Hepatocyte (in vitro differentiated cells): ENCODE measurements around the gene HSFX3. TPM values are rescaled to one million over a fixed set of nuclear protein-coding genes. Genes with fewer than 3 reads are reported as not detected.

ENCODE experiments used
- DNase-seq: peaks from one replicate; pipeline ENCODE4 v3.0.0-alpha.2; 2016; ENCODE audit warnings: low spot score
- H2AFZ ChIP-seq: fragments of 200-600 bp; sonication (generic); 2 replicates; pipeline ENCODE4 v1.6.0; 2016; ENCODE audit warnings: antibody characterized with exemption, mild to moderate bottlenecking
- H3K27ac ChIP-seq: fragments of 200-600 bp; sonication (generic); 2 replicates; pipeline ENCODE4 v1.5.1; 2016; ENCODE audit warnings: mild to moderate bottlenecking
- H3K27me3 ChIP-seq: fragments of 200-600 bp; sonication (generic); 2 replicates; pipeline ENCODE4 v1.6.1; 2016
- H3K36me3 ChIP-seq: fragments of 200-600 bp; sonication (generic); replicated peaks from 2 replicates; pipeline ENCODE4 v1.5.1; 2016; ENCODE audit warnings: low read depth; ENCODE audit not compliant: insufficient read depth
- H3K4me1 ChIP-seq: fragments of 200-600 bp; sonication (generic); 2 replicates; pipeline ENCODE4 v1.5.1; 2016; ENCODE audit warnings: mild to moderate bottlenecking, moderate library complexity; ENCODE audit not compliant: insufficient read depth
- H3K4me2 ChIP-seq: fragments of 200-600 bp; sonication (generic); 2 replicates; pipeline ENCODE4 v1.6.0; 2016
- H3K4me3 ChIP-seq: fragments of 200-600 bp; sonication (generic); 2 replicates; pipeline ENCODE4 v1.5.1; 2016; ENCODE audit warnings: mild to moderate bottlenecking
- H3K79me2 ChIP-seq: fragments of 200-600 bp; sonication (generic); 2 replicates; pipeline ENCODE4 v1.6.0; 2017; ENCODE audit warnings: mild to moderate bottlenecking
- H3K9me2 ChIP-seq: fragments of 200-600 bp; sonication (generic); replicated peaks from 2 replicates; pipeline ENCODE4 v1.6.0; 2017; ENCODE audit warnings: mild to moderate bottlenecking; ENCODE audit not compliant: insufficient read depth
- H3K9me3 ChIP-seq: fragments of 200-600 bp; sonication (generic); 2 replicates; pipeline ENCODE4 v1.5.1; 2016; ENCODE audit warnings: low read depth, mild to moderate bottlenecking
- H4K20me1 ChIP-seq: fragments of 200-600 bp; sonication (generic); 2 replicates; pipeline ENCODE4 v1.6.0; 2016; ENCODE audit warnings: mild to moderate bottlenecking; ENCODE audit not compliant: insufficient read depth, poor library complexity, severe bottlenecking
- EZH2 ChIP-seq: fragments of 200-600 bp; sonication (generic); IDR thresholded peaks from 2 replicates; pipeline ENCODE4 v1.6.1; 2016; ENCODE audit warnings: antibody characterized with exemption, mild to moderate bottlenecking, borderline replicate concordance
- EZH2phosphoT487 ChIP-seq: fragments of 200-600 bp; sonication (generic); IDR thresholded peaks from one replicate; pipeline ENCODE4 v1.6.1; 2018; ENCODE audit warnings: antibody characterized with exemption, mild to moderate bottlenecking, low read depth, moderate library complexity; ENCODE audit not compliant: unreplicated experiment, severe bottlenecking
- WGBS: methylation state at CpG from one replicate; pipeline ENCODE4 v1.1.6; 2016; ENCODE audit warnings: low lambda C conversion rate; ENCODE audit errors: missing lambda C conversion rate; 5-methylcytosine and 5-hydroxymethylcytosine counted together
- polyA plus RNA-seq: library from polyadenylated mRNA; unstranded; fragments of >200 nt; fragmentation: Nextera tagmentation; extraction: Ambion mirVana; gene quantifications from 2 replicates; pipeline ENCODE4 v1.2.1, GENCODE V29; 2016
- total RNA-seq: library from RNA; depleted of rRNA; stranded (reverse); fragments of >200 nt; gene quantifications from 2 replicates; pipeline ENCODE4 v1.2.3, GENCODE V29; 2014
- TF ChIP-seq, protein P1 (sequence below): fragments of 200-600 bp; sonication (generic); IDR thresholded peaks from 2 replicates; pipeline ENCODE4 v1.5.1; 2016; ENCODE audit warnings: antibody characterized with exemption, mild to moderate bottlenecking; ENCODE audit not compliant: poor library complexity

The HSFX3 gene
- total and polyA plus RNA-seq, 2 experiments from 2014 or later, result not detected

- Histone ChIP-seq H3K79me2 (no peaks in the 10 kb centered on the region), H3K27ac (no peak overlapping the region), H3K4me2 (no peak overlapping the region), H3K4me1 (peaks cover 5% of the 10 kb centered on the region), H3K27me3 (no peaks in the 10 kb centered on the region), H3K4me3 (no peak overlapping the region), H3K9me2 (no peaks in the 10 kb centered on the region), H3K9me3 (peaks cover 7% of the 10 kb centered on the region), H3K36me3 (no peaks in the 10 kb centered on the region), H2AFZ (no peak overlapping the region), H4K20me1 (no peaks in the 10 kb centered on the region)
- TF ChIP-seq EZH2 (no peak), EZH2phosphoT487 (no peak)
- TF ChIP-seq, protein P1, sequence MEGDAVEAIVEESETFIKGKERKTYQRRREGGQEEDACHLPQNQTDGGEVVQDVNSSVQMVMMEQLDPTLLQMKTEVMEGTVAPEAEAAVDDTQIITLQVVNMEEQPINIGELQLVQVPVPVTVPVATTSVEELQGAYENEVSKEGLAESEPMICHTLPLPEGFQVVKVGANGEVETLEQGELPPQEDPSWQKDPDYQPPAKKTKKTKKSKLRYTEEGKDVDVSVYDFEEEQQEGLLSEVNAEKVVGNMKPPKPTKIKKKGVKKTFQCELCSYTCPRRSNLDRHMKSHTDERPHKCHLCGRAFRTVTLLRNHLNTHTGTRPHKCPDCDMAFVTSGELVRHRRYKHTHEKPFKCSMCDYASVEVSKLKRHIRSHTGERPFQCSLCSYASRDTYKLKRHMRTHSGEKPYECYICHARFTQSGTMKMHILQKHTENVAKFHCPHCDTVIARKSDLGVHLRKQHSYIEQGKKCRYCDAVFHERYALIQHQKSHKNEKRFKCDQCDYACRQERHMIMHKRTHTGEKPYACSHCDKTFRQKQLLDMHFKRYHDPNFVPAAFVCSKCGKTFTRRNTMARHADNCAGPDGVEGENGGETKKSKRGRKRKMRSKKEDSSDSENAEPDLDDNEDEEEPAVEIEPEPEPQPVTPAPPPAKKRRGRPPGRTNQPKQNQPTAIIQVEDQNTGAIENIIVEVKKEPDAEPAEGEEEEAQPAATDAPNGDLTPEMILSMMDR, result no peak
- DNase-seq, result no peak
- 70% methylated on average over 7 of the region's 7 CpGs for WGBS
Observed at GRCh38 chrX:149518236-149518635, 31.5 kb downstream of the HSFX3 start.

- Histone ChIP-seq H3K4me1 (peaks cover under 1% of the 10 kb centered on the region), H3K9me3 (peaks cover 7% of the 10 kb centered on the region), H3K4me2 (no peak overlapping the region), H3K79me2 (no peaks in the 10 kb centered on the region), H3K27me3 (no peaks in the 10 kb centered on the region), H3K27ac (no peak overlapping the region), H3K9me2 (no peaks in the 10 kb centered on the region), H2AFZ (no peak overlapping the region), H3K4me3 (no peak overlapping the region), H4K20me1 (no peaks in the 10 kb centered on the region), H3K36me3 (no peaks in the 10 kb centered on the region)
- 76% methylated on average over 1 of the region's 1 CpG for WGBS
- no peak for DNase-seq
- TF ChIP-seq EZH2phosphoT487 (no peak), EZH2 (no peak)
- TF ChIP-seq, protein P1, result no peak
Observed at GRCh38 chrX:149517308-149517707, 32.4 kb downstream of the HSFX3 start.

DNA sequence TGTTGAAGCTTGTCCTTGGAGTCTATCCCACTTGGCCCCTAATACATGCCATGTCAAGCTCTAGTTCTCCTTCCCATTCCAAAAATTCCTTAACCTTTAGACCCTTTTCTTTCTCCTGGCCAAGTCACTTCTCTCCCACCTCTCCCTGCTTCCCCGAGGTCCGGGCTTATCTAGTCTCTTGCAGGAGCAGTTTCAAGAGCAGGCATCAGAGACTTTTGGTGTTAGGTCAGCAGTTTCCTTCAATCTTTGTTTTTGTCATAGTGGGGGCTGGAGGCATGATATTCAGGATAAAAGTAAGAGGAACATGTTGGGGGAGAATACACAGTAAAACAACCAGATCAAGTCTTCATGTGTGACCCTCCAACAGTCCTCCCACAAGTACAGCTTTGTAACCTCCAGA is 33.1 kb downstream of the HSFX3 start:
- 68% methylated on average over 2 of the region's 2 CpGs for WGBS
- DNase-seq, result no peak

More for the DNA sequence above, 33.1 kb downstream of the HSFX3 start:
- H3K79me2 ChIP-seq, result no peaks in the 10 kb centered on the region
- H3K9me2 ChIP-seq, result no peaks in the 10 kb centered on the region
- no peak overlapping the region for H3K4me2 ChIP-seq
- TF ChIP-seq EZH2 (no peak), EZH2phosphoT487 (no peak)
- TF ChIP-seq, protein P1, result no peak
- peaks cover 7% of the 10 kb centered on the region for H3K9me3 ChIP-seq
- no peaks in the 10 kb centered on the region for H4K20me1 ChIP-seq
- no peaks in the 10 kb centered on the region for H3K27me3 ChIP-seq
- no peaks in the 10 kb centered on the region for H3K4me1 ChIP-seq
- no peak overlapping the region for H3K27ac ChIP-seq
- H3K36me3 ChIP-seq, result no peaks in the 10 kb centered on the region
- no peak overlapping the region for H2AFZ ChIP-seq
- H3K4me3 ChIP-seq, result no peak overlapping the region
